Retina (tissue), 1 donor: ENCODE data around the gene CERK.
"Not testable (repeated sequence)": the region's sequence is repeated elsewhere in the genome, so short reads cannot be mapped to it uniquely, and the experiment has no call there.

Source experiments
- DNase-seq: peaks from one replicate; pipeline ENCODE4 v3.0.0-alpha.2; 2016

CERK gene

DNA sequence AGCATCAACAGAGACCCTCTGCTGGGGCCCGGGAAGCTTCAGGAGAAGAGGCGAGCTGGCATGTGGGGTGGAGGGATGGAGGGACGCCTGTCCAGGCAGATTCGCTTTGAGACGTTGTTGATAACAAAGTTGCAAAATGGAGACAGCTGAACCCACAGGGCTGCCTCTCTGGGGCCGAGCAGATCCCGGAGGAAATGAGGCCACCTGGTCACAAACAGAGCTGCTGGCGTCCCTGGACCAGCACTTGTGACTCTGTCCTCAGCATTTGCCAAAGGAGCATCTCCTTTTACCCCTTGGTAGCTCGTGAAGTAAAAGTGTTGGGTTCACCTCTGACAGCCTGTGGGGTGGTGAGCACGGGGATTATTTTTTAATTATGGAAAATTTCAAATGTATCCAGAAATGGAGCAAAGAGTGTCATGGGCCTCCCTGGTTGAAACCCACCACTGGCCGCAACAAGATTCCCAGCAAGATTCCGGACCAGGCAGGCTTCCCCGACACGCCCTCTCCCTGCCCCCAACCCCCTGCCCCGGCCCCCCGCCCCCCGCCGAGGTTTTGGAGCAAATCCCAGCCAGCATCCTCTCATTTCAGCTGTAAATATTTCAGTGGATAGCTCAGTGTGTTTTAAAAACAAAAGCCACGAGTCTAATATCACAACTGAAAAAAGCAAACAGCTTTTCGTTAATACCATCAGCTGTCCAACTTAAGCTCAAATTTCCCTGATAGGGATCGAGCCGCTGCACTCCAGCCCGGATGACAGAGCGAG is 97.6 kb downstream of the CERK start:
- DNase-seq, result no peak

DNA sequence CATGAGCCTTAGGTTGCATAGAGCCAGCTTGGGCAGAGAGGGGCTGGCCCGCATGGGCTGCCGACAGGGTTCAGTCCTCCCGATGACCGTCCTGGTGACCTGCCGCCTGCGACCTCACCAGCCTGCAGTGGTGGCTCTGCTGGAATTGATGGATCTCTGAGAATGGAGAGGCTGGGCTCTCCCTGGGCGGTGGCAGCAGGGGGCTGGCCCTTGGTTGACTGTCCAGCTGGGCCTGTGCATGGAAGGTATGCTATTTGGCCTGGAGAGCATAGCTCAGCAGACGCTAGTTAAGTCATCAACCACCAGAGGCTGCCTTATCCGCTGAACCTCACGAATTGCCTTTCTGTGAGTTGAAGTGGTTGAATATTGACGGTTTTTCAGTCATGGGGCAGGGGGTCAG is 98.2 kb downstream of the CERK start:
- DNase-seq, result no peak

DNA sequence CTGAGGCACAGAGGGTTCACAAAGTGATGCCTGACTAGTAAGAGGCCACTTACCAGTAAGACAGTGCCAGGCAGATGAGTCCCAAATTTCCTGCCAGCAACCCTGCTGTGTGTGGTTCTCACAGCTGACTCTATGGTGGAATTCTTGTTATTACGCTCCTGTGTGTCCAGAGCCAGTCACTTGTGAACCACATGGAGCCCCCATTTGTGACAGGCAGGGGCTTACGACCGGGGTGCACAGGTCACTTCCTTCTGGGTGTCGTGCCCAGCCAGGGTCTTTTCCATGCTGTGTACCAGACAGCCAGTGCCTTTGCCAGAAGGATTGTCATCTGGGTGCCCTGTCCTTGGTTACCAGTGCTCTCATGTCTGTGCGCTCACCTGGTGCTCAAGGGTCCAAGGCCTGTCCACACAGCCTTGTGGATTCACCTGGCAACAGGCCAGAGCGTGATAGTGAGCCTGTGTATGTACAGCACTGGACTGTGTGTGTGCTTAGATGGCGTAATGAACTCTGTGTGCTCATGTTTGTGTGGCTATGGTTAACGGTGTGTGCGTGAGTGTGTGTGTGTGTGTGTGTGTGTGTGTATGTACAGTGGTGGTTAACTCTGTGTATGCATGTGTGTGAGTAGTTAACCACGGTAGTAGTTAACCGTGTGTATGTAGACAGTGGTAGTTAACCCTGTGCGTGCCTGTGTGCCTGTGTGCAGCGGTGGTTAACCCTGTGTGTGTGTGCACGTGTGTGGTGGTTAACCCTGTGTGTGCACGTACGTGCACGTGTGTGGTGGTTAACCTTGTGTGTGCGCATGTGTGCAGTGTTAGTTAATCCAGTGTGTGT is 99.2 kb downstream of the CERK start:
- DNase-seq, result no peak

DNA sequence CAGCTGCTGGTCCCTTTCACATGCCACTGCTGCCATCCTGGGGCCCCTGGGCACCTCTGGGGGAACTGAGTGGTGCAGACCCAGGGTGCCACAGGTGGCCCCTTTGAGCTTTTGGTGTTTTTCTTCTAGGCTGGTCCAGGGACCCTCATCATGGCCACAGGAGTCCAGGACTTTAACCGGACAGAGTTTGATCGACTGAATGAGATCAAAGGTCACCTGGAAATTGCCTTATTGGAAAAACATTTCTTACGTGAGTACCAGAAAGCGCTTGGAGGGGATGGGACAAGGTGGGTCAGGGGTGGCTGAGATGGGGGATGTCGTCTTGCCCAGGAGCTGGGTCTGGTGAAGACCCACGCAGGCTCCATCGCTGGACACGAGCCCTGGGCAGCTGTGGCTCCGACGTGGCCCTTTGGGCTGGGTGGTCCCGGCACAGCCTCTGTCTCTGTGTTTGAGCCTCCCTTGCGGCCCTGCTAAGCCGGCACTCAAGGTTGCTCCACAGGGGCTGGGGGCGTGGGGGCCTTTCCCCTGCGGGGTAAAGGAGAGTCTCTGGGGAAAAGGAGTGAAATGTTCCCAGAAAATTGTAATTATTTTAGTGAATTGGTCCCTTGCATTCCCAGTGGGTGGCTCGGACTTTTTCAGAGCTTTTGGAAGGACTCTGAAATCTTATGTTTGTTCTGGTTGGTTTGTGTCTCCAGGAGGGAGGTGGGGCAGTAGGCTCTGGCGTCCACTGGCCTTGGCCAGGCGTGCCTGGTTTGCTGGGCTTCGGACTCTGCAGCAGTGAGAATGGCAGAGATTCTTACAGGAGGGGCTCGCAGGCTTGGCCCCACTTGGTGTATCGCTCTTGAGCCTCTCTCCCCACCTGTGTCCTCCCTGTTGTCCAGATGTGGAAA is 100.1 kb downstream of the CERK start:
- DNase-seq, result no peak

DNA sequence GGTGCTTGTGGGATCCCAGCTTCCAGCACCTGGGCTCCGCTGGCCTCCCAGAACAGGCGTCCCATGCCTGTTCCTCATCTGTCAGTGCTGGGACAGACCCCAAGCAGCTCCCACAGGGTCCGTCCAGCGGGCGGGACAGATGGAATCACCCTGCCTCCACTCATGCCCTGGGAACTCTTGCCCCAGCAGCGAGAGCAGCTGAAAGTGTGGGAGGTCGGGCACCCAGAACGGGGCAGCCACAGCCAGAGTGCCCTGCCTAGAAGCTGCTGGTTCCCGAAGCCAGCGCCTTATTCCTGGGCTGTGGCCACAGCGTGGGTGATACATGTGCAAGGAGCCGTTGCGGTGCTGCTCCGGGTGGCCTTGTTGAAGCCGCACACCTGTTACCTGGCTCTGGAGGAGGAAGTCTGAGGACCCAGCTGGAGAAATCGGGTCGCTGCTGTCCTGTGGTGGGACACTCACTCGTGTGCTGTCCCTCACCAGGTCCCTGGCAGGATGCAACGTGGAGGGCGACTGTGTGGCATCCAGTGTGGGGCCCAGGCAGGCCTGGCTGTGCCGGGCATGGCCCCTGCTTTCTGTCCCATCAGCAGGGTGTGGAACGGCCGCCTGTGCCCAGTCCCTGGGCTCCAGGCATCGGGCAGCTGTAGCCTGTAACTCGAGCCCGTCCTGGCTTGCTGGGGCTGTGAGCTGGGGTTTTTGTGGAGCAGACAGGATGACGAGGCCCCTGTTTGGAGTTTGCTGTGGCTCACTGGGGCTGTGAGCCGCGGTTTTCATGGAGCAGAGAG is 101.6 kb downstream of the CERK start:
- no peak for DNase-seq

DNA sequence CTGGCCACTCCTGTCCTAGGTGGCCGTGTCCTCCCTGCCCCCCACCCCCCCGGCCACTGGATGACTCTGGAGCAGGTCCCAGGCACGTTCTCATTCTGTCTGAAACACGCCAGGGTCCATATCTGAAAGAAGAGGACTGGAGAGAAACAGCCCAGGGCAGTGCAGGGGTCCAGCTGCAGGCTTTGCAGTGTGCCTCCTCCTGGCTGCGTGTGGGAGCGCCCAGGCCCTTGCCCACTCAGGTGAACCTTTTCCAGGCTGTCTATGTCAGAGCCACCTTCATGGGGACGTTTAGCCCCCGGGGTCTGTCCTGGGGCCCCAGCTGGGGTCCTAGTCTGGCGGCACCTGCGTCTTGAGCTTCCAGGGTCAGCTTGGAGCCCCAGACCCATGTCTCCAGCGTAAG is 102.3 kb downstream of the CERK start:
- no peak for DNase-seq

DNA sequence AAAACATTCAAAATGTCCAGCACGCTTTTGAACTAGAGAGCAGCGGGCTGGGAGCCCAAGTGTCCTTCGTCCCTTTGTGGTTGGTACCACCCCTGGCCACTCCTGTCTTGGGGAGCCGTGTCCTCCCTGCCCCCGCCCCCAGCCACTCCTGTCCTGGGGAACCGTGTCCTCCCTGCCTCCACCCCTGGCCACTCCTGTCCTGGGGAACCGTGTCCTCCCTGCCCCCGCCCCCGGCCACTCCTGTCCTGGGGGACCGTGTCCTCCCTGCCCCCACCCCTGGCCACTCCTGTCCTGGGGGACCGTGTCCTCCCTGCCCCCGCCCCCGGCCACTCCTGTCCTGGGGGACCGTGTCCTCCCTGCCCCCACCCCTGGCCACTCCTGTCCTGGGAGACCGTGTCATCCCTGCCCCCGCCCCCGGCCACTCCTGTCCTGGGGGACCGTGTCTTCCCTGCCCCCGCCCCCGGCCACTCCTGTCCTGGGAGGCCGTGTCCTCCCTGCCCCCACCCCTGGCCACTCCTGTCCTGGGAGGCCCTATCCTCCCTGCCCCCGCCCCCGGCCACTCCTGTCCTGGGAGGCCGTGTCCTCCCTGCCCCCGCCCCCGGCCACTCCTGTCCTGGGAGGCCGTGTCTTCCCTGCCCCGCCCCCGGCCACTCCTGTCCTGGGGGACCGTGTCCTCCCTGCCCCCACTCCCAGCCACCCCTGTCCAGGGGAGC is 102.9 kb downstream of the CERK start:
- DNase-seq, result not testable (repeated sequence)
